ENCODE measurements around the gene USP5.
A peak's percentile ranks its signal among the peaks of the same experiment; 100 is the strongest.
"Not testable (repeated sequence)": the region's sequence is repeated elsewhere in the genome, so short reads cannot be mapped to it uniquely, and the experiment has no call there.

The USP5 gene

GRCh38 chr12:6884539-6884938, 32.6 kb downstream of the USP5 start:
- no peak overlapping the region for H3K4me3 ChIP-seq (ENCODE audit: low read depth, low read length)
- DNase-seq (ENCODE audit: low read depth) = no peak
- no peak for TF ChIP-seq CTCF (IDR thresholded peaks at IDR 0.05; ENCODE audit: low read depth, low read length, missing control alignments)

- not testable (repeated sequence) for DNase-seq (ENCODE audit: low read depth)
Observed at GRCh38 chr12:6886206-6886999, 34.5 kb downstream of the USP5 start.

GRCh38 chr12:6887460-6887859, 35.5 kb downstream of the USP5 start:
- H3K4me3 ChIP-seq (ENCODE audit: low read depth, low read length) = no peak overlapping the region
- no peak for DNase-seq (ENCODE audit: low read depth)
- no peak for TF ChIP-seq CTCF (IDR thresholded peaks at IDR 0.05; ENCODE audit: low read depth, low read length, missing control alignments)

More at GRCh38 chr12:6886206-6886999, 34.5 kb downstream of the USP5 start:
- H3K4me3 ChIP-seq (ENCODE audit: low read depth, low read length) = not testable (repeated sequence)

GRCh38 chr12:6888360-6888759, 36.4 kb downstream of the USP5 start:
- no peak overlapping the region for H3K4me3 ChIP-seq (ENCODE audit: low read depth, low read length)
- no peak for DNase-seq (ENCODE audit: low read depth)
- TF ChIP-seq CTCF (IDR thresholded peaks at IDR 0.05; ENCODE audit: low read depth, low read length, missing control alignments) = no peak

- H3K4me3 ChIP-seq (ENCODE audit: low read depth, low read length); DNase-seq (ENCODE audit: low read depth): not testable (repeated sequence)
Observed at GRCh38 chr12:6888794-6889193, 36.8 kb downstream of the USP5 start.

- H3K4me3 ChIP-seq (ENCODE audit: low read depth, low read length); DNase-seq (ENCODE audit: low read depth): not testable (repeated sequence)
Observed at GRCh38 chr12:6889775-6890573, 38.0 kb downstream of the USP5 start.

- TF ChIP-seq CTCF (IDR thresholded peaks at IDR 0.05; ENCODE audit: low read depth, low read length, missing control alignments) = peak; percentile 77
- peak; percentile 83 for DNase-seq (ENCODE audit: low read depth)
- H3K4me3 ChIP-seq (ENCODE audit: low read depth, low read length) = peak overlapping the region; percentile 62
Observed at GRCh38 chr12:6890789-6891645, 39.1 kb downstream of the USP5 start.

GRCh38 chr12:6891646-6892001, 39.7 kb downstream of the USP5 start:
- no peak for TF ChIP-seq CTCF (IDR thresholded peaks at IDR 0.05; ENCODE audit: low read depth, low read length, missing control alignments)
- no peak for DNase-seq (ENCODE audit: low read depth)
- H3K4me3 ChIP-seq (ENCODE audit: low read depth, low read length) = peak overlapping the region; percentile 62

- DNase-seq (ENCODE audit: low read depth); H3K4me3 ChIP-seq (ENCODE audit: low read depth, low read length): not testable (repeated sequence)
Observed at GRCh38 chr12:6892683-6893082, 40.7 kb downstream of the USP5 start.

All from GM12864 (cell line).